Osteoblast (primary cell): ENCODE measurements around the gene SELENOS. TPM values are rescaled to one million over a fixed set of nuclear protein-coding genes. Genes with fewer than 3 reads are reported as not detected.

Experiments used
- DNase-seq: peaks from one replicate; pipeline ENCODE4 v3.0.0; 2011; ENCODE audit warnings: low spot score, mixed read lengths; ENCODE audit not compliant: insufficient read length; ENCODE audit errors: missing footprints
- H2AFZ ChIP-seq: 2 replicates; pipeline ENCODE4 v1.6.0; 2011; ENCODE audit warnings: mild to moderate bottlenecking, low read length
- H3K27ac ChIP-seq: 2 replicates; pipeline ENCODE4 v1.5.1; 2011; ENCODE audit warnings: mild to moderate bottlenecking, low read depth, low read length, moderate library complexity
- H3K27me3 ChIP-seq: 2 replicates; pipeline ENCODE4 v1.6.0; 2012; ENCODE audit warnings: mild to moderate bottlenecking, control low read depth, inconsistent platforms, low read length, moderate library complexity; ENCODE audit not compliant: insufficient read depth
- H3K36me3 ChIP-seq: 2 replicates; pipeline ENCODE4 v1.5.1; 2011; ENCODE audit warnings: mild to moderate bottlenecking, low read length, control low read depth, moderate library complexity; ENCODE audit not compliant: insufficient read depth
- H3K4me1 ChIP-seq: 2 replicates; pipeline ENCODE4 v1.5.1; 2011; ENCODE audit warnings: mild to moderate bottlenecking, low read length, control low read depth, moderate library complexity; ENCODE audit not compliant: insufficient read depth
- H3K4me2 ChIP-seq: 2 replicates; pipeline ENCODE4 v1.6.0; 2011; ENCODE audit warnings: mild to moderate bottlenecking, low read length; ENCODE audit not compliant: insufficient read depth
- H3K4me3 ChIP-seq: fragments of 200-600 bp; sonication (generic); 3 replicates; pipeline ENCODE4 v1.5.1; 2012; ENCODE audit warnings: mild to moderate bottlenecking, low read length, inconsistent platforms; ENCODE audit not compliant: insufficient read depth
- H3K79me2 ChIP-seq: 2 replicates; pipeline ENCODE4 v1.6.0; 2012; ENCODE audit warnings: mild to moderate bottlenecking, low read length, control low read depth, inconsistent platforms; ENCODE audit not compliant: insufficient read depth
- H3K9me3 ChIP-seq: 2 replicates; pipeline ENCODE4 v1.5.1; 2011; ENCODE audit warnings: low read depth, low read length, control low read depth
- H4K20me1 ChIP-seq: 2 replicates; pipeline ENCODE4 v1.6.0; 2012; ENCODE audit warnings: mild to moderate bottlenecking, low read length, control low read depth; ENCODE audit not compliant: insufficient read depth
- total RNA-seq: library from RNA; depleted of rRNA; stranded (reverse); fragments of >200 nt; gene quantifications from 2 replicates; pipeline ENCODE4 v1.2.3, GENCODE V29; 2012
- TF ChIP-seq, protein P1 (sequence below): IDR thresholded peaks from 2 replicates; pipeline ENCODE4 v1.5.1; 2011; ENCODE audit warnings: mild to moderate bottlenecking, low read depth, low read length, moderate library complexity; ENCODE audit errors: extremely low read depth

SELENOS gene
- total RNA-seq, 1 donor: 79.6 TPM

DNA sequence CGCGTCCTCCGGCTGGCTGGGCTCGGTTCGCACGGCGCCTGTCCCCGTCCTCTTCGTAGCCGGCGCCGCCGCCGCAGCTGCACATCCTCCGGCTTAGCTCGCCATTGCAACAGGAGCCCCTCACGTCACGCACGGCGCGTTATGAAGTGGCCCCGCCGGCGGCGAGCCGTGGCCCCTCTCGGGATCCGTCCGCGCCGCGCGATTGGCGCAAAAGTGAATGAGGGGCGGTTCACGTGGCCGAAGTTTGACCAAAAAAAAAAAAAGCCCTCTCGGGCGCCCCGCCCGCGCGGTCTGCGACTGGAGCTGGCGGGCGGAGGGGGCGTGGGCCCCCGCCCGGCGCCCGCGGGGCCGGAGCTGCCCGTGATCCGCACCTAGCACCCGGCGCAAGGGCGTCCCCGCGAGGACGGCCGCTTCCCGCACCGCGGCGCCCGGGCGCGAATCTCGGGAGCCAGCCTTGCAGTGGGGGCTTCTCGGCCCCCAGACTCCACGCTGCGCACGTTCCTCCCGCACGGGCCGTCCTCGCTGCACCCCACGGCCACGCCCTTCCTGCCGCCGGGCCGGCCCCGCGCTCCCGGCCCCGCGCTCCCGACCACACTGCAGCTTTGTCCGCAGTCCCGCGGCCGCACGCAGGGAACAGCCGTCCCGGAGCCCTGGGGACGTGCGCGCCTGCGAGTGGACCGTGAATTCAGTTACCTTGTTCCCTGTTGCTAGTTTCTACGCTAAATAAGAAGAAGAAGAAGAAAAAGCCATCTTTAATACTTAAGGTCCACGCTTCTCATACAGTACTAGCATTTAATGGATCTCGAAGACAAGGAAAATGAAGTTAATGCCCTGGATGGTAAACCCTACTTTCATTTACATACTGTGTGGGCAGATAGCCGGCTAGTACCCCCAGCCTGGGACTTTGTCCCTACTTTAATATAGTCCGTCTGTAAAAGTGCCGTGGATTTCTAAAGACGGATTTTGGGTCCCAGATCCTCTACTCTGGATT, 25.2 kb downstream of the SELENOS start, which contains the start of gene CHSY1:
CHSY1 (minus strand) TSS at position 219 of the 991 bp plus-strand sequence. CDS start 592 bp downstream, outside the sequence.
- TF ChIP-seq, protein P1, sequence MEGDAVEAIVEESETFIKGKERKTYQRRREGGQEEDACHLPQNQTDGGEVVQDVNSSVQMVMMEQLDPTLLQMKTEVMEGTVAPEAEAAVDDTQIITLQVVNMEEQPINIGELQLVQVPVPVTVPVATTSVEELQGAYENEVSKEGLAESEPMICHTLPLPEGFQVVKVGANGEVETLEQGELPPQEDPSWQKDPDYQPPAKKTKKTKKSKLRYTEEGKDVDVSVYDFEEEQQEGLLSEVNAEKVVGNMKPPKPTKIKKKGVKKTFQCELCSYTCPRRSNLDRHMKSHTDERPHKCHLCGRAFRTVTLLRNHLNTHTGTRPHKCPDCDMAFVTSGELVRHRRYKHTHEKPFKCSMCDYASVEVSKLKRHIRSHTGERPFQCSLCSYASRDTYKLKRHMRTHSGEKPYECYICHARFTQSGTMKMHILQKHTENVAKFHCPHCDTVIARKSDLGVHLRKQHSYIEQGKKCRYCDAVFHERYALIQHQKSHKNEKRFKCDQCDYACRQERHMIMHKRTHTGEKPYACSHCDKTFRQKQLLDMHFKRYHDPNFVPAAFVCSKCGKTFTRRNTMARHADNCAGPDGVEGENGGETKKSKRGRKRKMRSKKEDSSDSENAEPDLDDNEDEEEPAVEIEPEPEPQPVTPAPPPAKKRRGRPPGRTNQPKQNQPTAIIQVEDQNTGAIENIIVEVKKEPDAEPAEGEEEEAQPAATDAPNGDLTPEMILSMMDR: no peak
- Histone ChIP-seq H3K27me3 (no peaks in the 10 kb centered on the region), H3K36me3 (peaks cover 12% of the 10 kb centered on the region), H3K4me2 (peak within 1 kb of the TSS; percentile 95), H4K20me1 (peaks cover 32% of the 10 kb centered on the region), H3K79me2 (peaks cover 39% of the 10 kb centered on the region), H3K4me1 (peaks cover 25% of the 10 kb centered on the region), H3K27ac (peak within 1 kb of the TSS; percentile 85), H3K4me3 (peak within 1 kb of the TSS; percentile 81), H2AFZ (peak within 1 kb of the TSS; percentile 65), H3K9me3 (no peaks in the 10 kb centered on the region)
- peak; percentile 99 for DNase-seq

DNA sequence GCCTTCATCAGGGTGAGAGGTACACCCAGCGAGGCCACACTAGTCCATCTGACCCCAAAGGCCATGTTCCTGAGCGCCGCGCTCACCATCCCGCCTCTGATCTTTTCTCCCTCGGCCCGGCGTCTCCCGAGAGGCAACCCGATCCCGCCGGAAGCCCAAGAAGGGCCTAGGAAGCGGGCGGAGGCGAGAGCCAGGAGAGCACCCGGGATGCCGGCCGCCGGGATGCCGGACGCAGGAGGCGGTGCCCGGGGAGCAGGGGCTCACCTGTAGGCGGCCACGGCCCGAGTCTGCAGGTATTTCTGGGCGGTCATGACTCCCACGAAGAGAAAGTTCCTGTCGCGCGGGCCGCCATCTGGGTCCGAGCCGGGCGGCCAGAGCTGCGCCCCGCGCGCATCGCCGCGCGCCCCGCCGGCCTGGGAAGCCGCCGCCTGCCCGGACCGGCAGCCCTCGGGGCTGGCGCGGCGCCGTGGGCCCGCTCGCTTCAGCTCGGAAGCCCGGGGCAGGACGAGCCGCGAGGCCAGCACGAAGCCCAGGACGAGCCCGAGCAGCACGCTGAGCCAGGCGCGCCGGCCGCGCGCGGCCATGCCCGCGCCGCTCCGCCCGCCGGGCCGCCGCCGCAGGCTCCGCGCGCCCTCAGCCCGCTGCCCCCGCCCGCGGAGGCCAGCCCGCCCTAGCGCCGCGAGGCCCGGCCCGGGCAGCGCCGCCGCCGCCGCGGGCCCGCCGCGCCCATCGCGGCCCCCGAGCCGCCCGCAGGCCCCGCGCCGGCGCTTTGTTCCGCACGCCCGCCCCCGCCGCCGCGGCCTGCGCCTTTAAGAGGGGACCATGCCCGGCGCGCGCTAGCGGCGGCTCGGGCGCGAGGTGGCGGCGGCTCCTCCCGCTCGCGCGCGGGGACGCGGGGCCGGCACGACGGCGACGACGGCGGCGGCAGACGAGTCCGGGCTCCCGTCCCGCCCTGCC, 26.1 kb downstream of the SELENOS start:
- Histone ChIP-seq H3K36me3 (peaks cover 12% of the 10 kb centered on the region), H2AFZ (no peak overlapping the region), H3K4me3 (peak overlapping the region; percentile 81), H3K9me3 (no peaks in the 10 kb centered on the region), H3K27me3 (no peaks in the 10 kb centered on the region), H3K79me2 (peaks cover 49% of the 10 kb centered on the region), H4K20me1 (peaks cover 33% of the 10 kb centered on the region), H3K4me2 (peak overlapping the region; percentile 95), H3K27ac (peak overlapping the region; percentile 85), H3K4me1 (peaks cover 33% of the 10 kb centered on the region)
- DNase-seq: peak; percentile 94
- TF ChIP-seq, protein P1: no peak

DNA sequence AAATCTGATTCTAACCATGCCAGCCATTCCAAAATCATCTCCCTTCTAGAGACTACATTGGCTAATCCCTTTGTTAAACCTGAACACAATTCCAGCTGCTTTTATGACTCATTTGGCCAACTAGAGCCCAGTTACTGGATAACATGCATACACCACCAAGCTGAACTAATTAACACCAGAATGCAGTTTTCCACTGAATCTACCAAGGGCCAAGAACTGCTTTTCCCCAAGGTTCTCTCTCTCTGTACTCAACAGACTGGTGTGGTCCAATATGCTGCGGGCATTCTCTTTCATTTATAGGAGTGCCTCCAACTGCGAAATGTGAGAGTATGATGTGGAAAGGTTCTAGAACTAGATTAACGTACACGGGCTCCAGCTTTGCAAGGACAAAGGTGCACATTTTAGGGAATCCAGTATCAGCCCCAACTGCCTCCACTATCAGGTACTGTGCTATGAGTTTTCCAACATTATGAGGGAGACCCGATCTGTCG, 26.9 kb downstream of the SELENOS start:
- H3K27ac ChIP-seq: peak overlapping the region; percentile 85
- H3K4me3 ChIP-seq: peak overlapping the region; percentile 76
- peaks cover 12% of the 10 kb centered on the region for H3K36me3 ChIP-seq
- TF ChIP-seq, protein P1: peak; percentile 6
- H3K79me2 ChIP-seq: peaks cover 56% of the 10 kb centered on the region
- peaks cover 30% of the 10 kb centered on the region for H3K4me1 ChIP-seq
- no peaks in the 10 kb centered on the region for H3K9me3 ChIP-seq
- peak; percentile 97 for DNase-seq
- H3K4me2 ChIP-seq: peak overlapping the region; percentile 95
- H3K27me3 ChIP-seq: no peaks in the 10 kb centered on the region
- no peak overlapping the region for H2AFZ ChIP-seq
- H4K20me1 ChIP-seq: peaks cover 39% of the 10 kb centered on the region
